Vagina (tissue), 2 donors: Measurements from ENCODE around the gene AEBP1.

Experiments used
- CTCF ChIP-seq, 3 experiments: fragments of 450-650 bp in 2 of 3; fragments of 200-600 bp in 1 of 3; sonication (generic) in 1 of 3; IDR thresholded peaks; one replicate each; pipeline ENCODE4 v1.5.1; 2017 to 2019; ENCODE audit warnings: antibody characterized with exemption in 3 of 3, mild to moderate bottlenecking in 2 of 3, moderate library complexity in 2 of 3
- POLR2AphosphoS5 ChIP-seq, 2 donors: sonication (generic); formaldehyde crosslinking; IDR thresholded peaks; one replicate each; pipeline ENCODE4 v1.9.0; 2017; ENCODE audit warnings: antibody characterized with exemption in 2 of 2, mild to moderate bottlenecking in 2 of 2, low read depth in 1 of 2; ENCODE audit not compliant: insufficient read depth in 1 of 2

- TF ChIP-seq CTCF (IDR thresholded peaks at IDR 0.05) (no peak), POLR2AphosphoS5 (IDR thresholded peaks at IDR 0.05; ENCODE audit: insufficient read depth in 1 of 2, low read depth in 1 of 2) (no peak)
Observed at GRCh38 chr7:44080118-44080517, 24.0 kb upstream of the AEBP1 start.
